ENCODE data around the gene TLE6. TPM values are rescaled to one million over a fixed set of nuclear protein-coding genes. Genes with fewer than 3 reads are reported as not detected.
"Not testable (repeated sequence)": the region's sequence is repeated elsewhere in the genome, so short reads cannot be mapped to it uniquely, and the experiment has no call there.

The TLE6 gene
- total RNA-seq, 1 donor from 2014 or later: not detected

DNA sequence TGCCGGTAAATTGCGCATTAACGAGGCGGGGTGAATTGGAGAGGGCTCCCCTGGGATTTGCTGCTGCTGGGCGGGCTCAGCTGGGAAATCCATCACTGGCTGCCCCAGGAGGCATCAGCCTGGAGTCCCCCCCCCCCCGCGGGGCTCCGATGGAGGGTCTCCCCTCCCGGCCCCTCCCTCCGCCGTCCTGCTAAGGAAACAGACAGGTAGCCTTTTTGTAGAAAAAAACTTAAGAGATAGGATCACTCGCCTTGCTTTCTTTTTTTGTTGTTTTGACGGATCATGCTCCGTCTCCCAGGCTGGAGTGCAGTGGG lies 6.8 kb downstream of the TLE6 start:
- Mint-ChIP-seq H3K9me3 (ENCODE audit: unreplicated experiment) (peaks cover 5% of the 10 kb centered on the region), H3K27ac (ENCODE audit: unreplicated experiment) (no peak overlapping the region), H3K4me1 (ENCODE audit: low read depth, unreplicated experiment) (peaks cover 13% of the 10 kb centered on the region), H3K36me3 (ENCODE audit: unreplicated experiment) (no peaks in the 10 kb centered on the region), H3K27me3 (ENCODE audit: unreplicated experiment) (peaks cover 18% of the 10 kb centered on the region), H3K4me3 (ENCODE audit: unreplicated experiment) (no peak overlapping the region)
- TF ChIP-seq, protein P1, sequence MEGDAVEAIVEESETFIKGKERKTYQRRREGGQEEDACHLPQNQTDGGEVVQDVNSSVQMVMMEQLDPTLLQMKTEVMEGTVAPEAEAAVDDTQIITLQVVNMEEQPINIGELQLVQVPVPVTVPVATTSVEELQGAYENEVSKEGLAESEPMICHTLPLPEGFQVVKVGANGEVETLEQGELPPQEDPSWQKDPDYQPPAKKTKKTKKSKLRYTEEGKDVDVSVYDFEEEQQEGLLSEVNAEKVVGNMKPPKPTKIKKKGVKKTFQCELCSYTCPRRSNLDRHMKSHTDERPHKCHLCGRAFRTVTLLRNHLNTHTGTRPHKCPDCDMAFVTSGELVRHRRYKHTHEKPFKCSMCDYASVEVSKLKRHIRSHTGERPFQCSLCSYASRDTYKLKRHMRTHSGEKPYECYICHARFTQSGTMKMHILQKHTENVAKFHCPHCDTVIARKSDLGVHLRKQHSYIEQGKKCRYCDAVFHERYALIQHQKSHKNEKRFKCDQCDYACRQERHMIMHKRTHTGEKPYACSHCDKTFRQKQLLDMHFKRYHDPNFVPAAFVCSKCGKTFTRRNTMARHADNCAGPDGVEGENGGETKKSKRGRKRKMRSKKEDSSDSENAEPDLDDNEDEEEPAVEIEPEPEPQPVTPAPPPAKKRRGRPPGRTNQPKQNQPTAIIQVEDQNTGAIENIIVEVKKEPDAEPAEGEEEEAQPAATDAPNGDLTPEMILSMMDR (IDR thresholded peaks at IDR 0.05; ENCODE audit: partially characterized antibody, unreplicated experiment): no peak
- no peak for DNase-seq

DNA sequence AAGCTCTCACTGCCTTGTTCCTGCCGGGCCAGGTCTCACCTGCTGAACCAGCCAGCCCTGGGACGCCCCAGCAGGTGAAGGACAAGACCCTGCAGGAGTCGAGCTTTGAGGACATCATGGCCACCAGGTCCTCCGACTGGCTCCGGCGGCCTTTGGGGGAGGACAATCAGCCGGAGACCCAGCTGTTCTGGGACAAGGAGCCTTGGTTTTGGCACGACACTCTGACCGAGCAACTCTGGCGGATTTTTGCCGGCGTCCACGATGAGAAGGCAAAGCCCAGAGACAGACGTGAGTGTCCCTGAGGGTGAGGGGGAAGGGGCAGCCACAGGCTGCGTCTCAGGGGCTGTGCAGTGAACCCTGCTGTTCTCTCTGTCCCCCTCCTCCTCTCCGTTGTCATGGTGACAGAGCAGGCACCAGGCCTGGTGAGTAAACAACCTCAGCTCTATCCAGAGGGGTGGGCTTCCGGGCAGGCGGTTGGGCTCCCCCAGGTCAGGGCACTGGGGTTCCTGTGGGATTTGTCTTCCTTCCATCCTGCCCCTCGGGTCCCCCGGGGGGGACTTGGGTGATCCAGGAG lies 9.7 kb downstream of the TLE6 start:
- Mint-ChIP-seq H3K4me3 (ENCODE audit: unreplicated experiment) (peak overlapping the region; percentile 75), H3K9me3 (ENCODE audit: unreplicated experiment) (peaks cover 3% of the 10 kb centered on the region), H3K36me3 (ENCODE audit: unreplicated experiment) (no peaks in the 10 kb centered on the region), H3K4me1 (ENCODE audit: low read depth, unreplicated experiment) (peaks cover 11% of the 10 kb centered on the region), H3K27me3 (ENCODE audit: unreplicated experiment) (peaks cover 12% of the 10 kb centered on the region), H3K27ac (ENCODE audit: unreplicated experiment) (peak overlapping the region; percentile 33)
- DNase-seq: peak; percentile 58
- TF ChIP-seq, protein P1 (IDR thresholded peaks at IDR 0.05; ENCODE audit: partially characterized antibody, unreplicated experiment): no peak

DNA sequence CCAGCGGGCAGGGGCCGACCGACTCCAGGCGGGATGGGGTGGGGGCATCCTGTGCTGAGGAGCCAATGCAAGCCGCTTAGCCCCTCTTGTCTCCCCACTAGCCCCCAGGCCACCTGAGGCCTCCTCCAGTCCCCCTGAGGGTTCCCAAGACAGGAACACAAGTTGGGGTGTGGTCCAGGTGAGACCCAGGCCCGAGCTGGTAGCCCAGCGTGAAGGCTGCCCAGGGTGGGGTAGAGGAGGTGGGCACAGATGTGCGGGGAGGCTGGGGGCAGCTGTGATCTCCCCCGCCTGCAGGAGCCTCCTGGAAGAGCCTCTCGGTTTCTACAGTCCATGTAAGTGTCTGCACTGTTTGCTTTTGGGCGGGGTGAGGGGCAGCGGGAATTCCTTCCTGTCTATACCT lies 10.4 kb downstream of the TLE6 start:
- Mint-ChIP-seq H3K4me1 (ENCODE audit: low read depth, unreplicated experiment) (peaks cover 11% of the 10 kb centered on the region), H3K27ac (ENCODE audit: unreplicated experiment) (no peak overlapping the region), H3K27me3 (ENCODE audit: unreplicated experiment) (peaks cover 14% of the 10 kb centered on the region), H3K36me3 (ENCODE audit: unreplicated experiment) (no peaks in the 10 kb centered on the region), H3K9me3 (ENCODE audit: unreplicated experiment) (peaks cover 3% of the 10 kb centered on the region), H3K4me3 (ENCODE audit: unreplicated experiment) (no peak overlapping the region)
- TF ChIP-seq, protein P1 (IDR thresholded peaks at IDR 0.05; ENCODE audit: partially characterized antibody, unreplicated experiment): no peak
- no peak for DNase-seq

DNA sequence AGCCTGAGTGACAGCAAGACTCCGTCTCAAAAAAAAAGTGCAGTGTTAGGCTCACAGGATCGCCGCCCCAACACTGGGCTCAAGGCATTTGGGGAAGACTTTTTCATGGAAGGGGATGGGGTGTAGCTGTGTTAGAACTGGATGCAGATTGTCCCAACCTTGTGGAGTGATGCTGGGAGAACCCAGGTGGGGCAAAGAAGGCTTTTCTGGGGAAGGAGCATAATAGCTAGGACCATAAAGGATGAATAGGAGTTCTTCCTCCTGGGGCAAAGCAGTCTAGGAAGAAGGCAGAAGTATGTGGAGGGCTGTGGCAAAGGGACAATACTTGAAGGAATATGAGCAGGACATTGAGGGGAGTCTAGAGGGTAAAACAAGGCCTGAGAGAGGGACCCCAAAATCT lies 11.2 kb downstream of the TLE6 start:
- H3K4me1 Mint-ChIP-seq (ENCODE audit: low read depth, unreplicated experiment): peaks cover 5% of the 10 kb centered on the region
- H3K4me3 Mint-ChIP-seq (ENCODE audit: unreplicated experiment): no peak overlapping the region
- H3K9me3 Mint-ChIP-seq (ENCODE audit: unreplicated experiment): no peaks in the 10 kb centered on the region
- H3K27ac Mint-ChIP-seq (ENCODE audit: unreplicated experiment): no peak overlapping the region
- DNase-seq: no peak
- TF ChIP-seq, protein P1 (IDR thresholded peaks at IDR 0.05; ENCODE audit: partially characterized antibody, unreplicated experiment): no peak
- peaks cover 14% of the 10 kb centered on the region for H3K27me3 Mint-ChIP-seq (ENCODE audit: unreplicated experiment)
- no peaks in the 10 kb centered on the region for H3K36me3 Mint-ChIP-seq (ENCODE audit: unreplicated experiment)

DNA sequence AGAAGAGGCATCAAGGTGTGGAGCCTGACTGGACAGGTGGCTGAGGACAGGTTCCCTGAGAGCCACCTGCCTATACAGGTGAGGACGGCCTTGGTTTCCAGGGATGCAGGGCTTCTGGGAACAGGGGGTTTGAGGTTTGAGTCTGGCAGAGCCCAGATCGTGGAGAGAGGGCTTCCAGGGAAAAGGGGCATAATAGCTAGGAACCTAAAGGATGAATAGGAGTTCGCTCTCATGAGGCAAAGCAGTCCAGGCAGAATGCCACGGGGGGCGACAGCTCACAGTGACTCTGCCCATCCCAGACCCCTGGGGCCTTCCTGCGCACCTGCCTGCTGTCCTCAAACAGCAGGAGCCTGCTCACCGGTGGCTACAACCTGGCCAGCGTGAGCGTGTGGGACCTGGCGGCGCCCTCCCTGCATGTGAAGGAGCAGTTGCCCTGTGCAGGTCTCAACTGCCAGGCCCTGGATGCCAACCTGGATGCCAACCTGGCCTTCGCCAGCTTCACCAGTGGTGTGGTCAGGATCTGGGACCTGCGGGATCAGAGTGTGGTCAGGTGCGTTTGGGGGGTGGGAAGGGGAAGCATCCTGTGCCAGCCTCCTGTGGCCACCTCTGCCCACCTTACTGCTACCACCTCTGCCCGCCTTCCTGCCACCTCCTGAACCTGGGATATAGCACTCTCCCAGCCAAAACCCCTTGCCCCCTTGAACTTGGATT lies 12.0 kb downstream of the TLE6 start:
- no peak for DNase-seq
- Mint-ChIP-seq H3K4me3 (ENCODE audit: unreplicated experiment) (no peak overlapping the region), H3K4me1 (ENCODE audit: low read depth, unreplicated experiment) (peaks cover 5% of the 10 kb centered on the region), H3K27ac (ENCODE audit: unreplicated experiment) (no peak overlapping the region), H3K9me3 (ENCODE audit: unreplicated experiment) (no peaks in the 10 kb centered on the region), H3K27me3 (ENCODE audit: unreplicated experiment) (peaks cover 14% of the 10 kb centered on the region), H3K36me3 (ENCODE audit: unreplicated experiment) (no peaks in the 10 kb centered on the region)
- TF ChIP-seq, protein P1 (IDR thresholded peaks at IDR 0.05; ENCODE audit: partially characterized antibody, unreplicated experiment): no peak

DNA sequence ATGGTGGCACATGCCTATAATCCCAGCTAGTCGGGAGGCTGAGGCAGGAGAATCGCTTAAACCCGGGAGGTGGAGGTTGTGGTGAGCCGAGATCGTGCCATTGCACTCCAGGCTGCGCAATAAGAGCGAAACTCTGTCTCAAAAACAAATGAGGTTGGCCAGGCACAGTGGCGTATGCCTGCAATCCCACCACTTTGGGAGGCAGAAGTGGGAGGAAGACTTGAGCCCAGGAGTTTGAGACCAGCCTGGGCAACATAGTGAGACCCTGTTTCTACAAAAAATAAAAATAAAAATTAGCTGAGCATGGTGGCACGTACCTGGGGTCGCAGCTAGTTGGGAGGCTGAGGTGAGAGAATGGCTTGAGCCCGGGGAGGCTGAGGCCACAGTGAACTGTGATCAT lies 15.0 kb downstream of the TLE6 start:
- DNase-seq; H3K27ac Mint-ChIP-seq (ENCODE audit: unreplicated experiment); H3K36me3 Mint-ChIP-seq (ENCODE audit: unreplicated experiment); H3K9me3 Mint-ChIP-seq (ENCODE audit: unreplicated experiment); H3K4me3 Mint-ChIP-seq (ENCODE audit: unreplicated experiment); H3K4me1 Mint-ChIP-seq (ENCODE audit: low read depth, unreplicated experiment): not testable (repeated sequence)
- peaks cover 11% of the 10 kb centered on the region for H3K27me3 Mint-ChIP-seq (ENCODE audit: unreplicated experiment)
